ENCODE measurements around the gene ZFAND2A.
"Not testable (repeated sequence)": the region's sequence is repeated elsewhere in the genome, so short reads cannot be mapped to it uniquely, and the experiment has no call there.

Gene ZFAND2A

GRCh38 chr7:1122832-1123501 lies 37.0 kb downstream of the ZFAND2A start:
- H3K4me3 ChIP-seq (ENCODE audit: low read depth, low read length) = no peak overlapping the region
- no peak for TF ChIP-seq CTCF (IDR thresholded peaks at IDR 0.05; ENCODE audit: control insufficient read depth, extremely low read depth, insufficient read depth)
- DNase-seq (ENCODE audit: low read depth) = no peak

GRCh38 chr7:1121886-1122831 lies 37.8 kb downstream of the ZFAND2A start:
- H3K4me3 ChIP-seq (ENCODE audit: low read depth, low read length) = no peak overlapping the region
- DNase-seq (ENCODE audit: low read depth) = no peak
- TF ChIP-seq CTCF (IDR thresholded peaks at IDR 0.05; ENCODE audit: control insufficient read depth, extremely low read depth, insufficient read depth) = no peak

- TF ChIP-seq CTCF (IDR thresholded peaks at IDR 0.05; ENCODE audit: control insufficient read depth, extremely low read depth, insufficient read depth) = no peak
Observed at GRCh38 chr7:1121476-1121875, 38.5 kb downstream of the ZFAND2A start.

GRCh38 chr7:1120791-1121190 lies 39.2 kb downstream of the ZFAND2A start:
- no peak for TF ChIP-seq CTCF (IDR thresholded peaks at IDR 0.05; ENCODE audit: control insufficient read depth, extremely low read depth, insufficient read depth)
- no peak for DNase-seq (ENCODE audit: low read depth)
- H3K4me3 ChIP-seq (ENCODE audit: low read depth, low read length) = no peak overlapping the region

More at GRCh38 chr7:1121476-1121875, 38.5 kb downstream of the ZFAND2A start:
- H3K4me3 ChIP-seq (ENCODE audit: low read depth, low read length) = no peak overlapping the region
- DNase-seq (ENCODE audit: low read depth) = no peak

- DNase-seq (ENCODE audit: low read depth) = no peak
- no peak overlapping the region for H3K4me3 ChIP-seq (ENCODE audit: low read depth, low read length)
- TF ChIP-seq CTCF (IDR thresholded peaks at IDR 0.05; ENCODE audit: control insufficient read depth, extremely low read depth, insufficient read depth) = no peak
Observed at GRCh38 chr7:1119201-1119600, 40.8 kb downstream of the ZFAND2A start.

GRCh38 chr7:1117321-1117928 lies 42.6 kb downstream of the ZFAND2A start:
- DNase-seq (ENCODE audit: low read depth) = no peak
- H3K4me3 ChIP-seq (ENCODE audit: low read depth, low read length) = no peak overlapping the region
- no peak for TF ChIP-seq CTCF (IDR thresholded peaks at IDR 0.05; ENCODE audit: control insufficient read depth, extremely low read depth, insufficient read depth)

GRCh38 chr7:1116383-1117008 lies 43.5 kb downstream of the ZFAND2A start:
- DNase-seq (ENCODE audit: low read depth) = not testable (repeated sequence)

GRCh38 chr7:1115171-1116045 lies 44.6 kb downstream of the ZFAND2A start:
- DNase-seq (ENCODE audit: low read depth); H3K4me3 ChIP-seq (ENCODE audit: low read depth, low read length): not testable (repeated sequence)

More at GRCh38 chr7:1116383-1117008, 43.5 kb downstream of the ZFAND2A start:
- H3K4me3 ChIP-seq (ENCODE audit: low read depth, low read length) = not testable (repeated sequence)
